Measurements from ENCODE around the gene FADS1. TPM values are rescaled to one million over a fixed set of nuclear protein-coding genes. Genes with fewer than 3 reads are reported as not detected.

FADS1 gene
- total RNA-seq, 4 donors from 2014 or later, result 2.2 to 13.8 (median 3.7) TPM

DNA sequence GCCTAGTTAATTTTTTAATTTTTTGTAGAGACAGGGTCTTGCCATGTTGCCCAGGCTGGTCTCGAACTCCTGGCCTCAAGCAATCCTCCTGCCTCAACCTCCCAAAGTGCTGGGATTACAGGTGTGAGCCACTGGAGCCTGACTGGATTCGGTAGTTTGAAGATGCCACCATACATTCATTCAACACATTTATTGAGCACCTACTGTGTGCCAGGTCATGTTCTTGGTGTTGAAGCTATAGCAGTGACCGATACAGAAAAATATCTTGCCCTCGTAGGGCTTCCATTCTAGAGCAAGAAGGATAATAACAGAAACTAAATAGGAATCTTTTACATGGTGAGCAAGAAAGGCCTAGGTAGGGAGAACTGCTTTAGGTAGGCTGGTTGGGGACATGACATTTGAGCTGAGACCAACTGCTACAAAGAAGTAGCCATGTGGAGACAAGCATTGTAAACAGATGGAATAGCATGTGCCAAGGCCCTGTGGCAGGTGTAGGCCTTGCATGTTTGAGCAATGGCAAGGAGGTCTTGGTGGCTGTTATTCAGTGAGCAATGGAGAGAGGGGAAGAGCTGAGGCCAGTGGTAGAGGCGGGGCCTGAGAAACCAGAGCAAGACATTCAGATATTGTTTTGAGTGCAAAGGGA is 66.1 kb downstream of the FADS1 start:
- intact Hi-C loops (cut with DNase I; ENCODE audit: low total_unique reads), result no loop called here
- H3K4me3 ChIP-seq, result no peak overlapping the region
- H3K27ac ChIP-seq, result no peak overlapping the region
- H3K9me3 ChIP-seq, result no peaks in the 10 kb centered on the region
- no peak for TF ChIP-seq EP300 (IDR thresholded peaks at IDR 0.05; ENCODE audit: low read depth)
- TF ChIP-seq POLR2AphosphoS5 (IDR thresholded peaks at IDR 0.05), result no peak
- TF ChIP-seq, protein P1, sequence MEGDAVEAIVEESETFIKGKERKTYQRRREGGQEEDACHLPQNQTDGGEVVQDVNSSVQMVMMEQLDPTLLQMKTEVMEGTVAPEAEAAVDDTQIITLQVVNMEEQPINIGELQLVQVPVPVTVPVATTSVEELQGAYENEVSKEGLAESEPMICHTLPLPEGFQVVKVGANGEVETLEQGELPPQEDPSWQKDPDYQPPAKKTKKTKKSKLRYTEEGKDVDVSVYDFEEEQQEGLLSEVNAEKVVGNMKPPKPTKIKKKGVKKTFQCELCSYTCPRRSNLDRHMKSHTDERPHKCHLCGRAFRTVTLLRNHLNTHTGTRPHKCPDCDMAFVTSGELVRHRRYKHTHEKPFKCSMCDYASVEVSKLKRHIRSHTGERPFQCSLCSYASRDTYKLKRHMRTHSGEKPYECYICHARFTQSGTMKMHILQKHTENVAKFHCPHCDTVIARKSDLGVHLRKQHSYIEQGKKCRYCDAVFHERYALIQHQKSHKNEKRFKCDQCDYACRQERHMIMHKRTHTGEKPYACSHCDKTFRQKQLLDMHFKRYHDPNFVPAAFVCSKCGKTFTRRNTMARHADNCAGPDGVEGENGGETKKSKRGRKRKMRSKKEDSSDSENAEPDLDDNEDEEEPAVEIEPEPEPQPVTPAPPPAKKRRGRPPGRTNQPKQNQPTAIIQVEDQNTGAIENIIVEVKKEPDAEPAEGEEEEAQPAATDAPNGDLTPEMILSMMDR (IDR thresholded peaks at IDR 0.05), result no peak
- TF ChIP-seq POLR2A (IDR thresholded peaks at IDR 0.05), result no peak
- H3K36me3 ChIP-seq, result no peaks in the 10 kb centered on the region
- peaks cover 7 to 24% (median 19%) of the 10 kb centered on the region in 4 donors for H3K4me1 ChIP-seq
- peaks cover 14% of the 10 kb centered on the region for H3K27me3 ChIP-seq
- WGBS, 2 donors (ENCODE audit: low coverage in 1 of 2), result 88 to 94% methylated on average over 5 of the region's 5 CpGs
- no peak for DNase-seq
- in situ Hi-C loops (cut with MboI; ENCODE audit: low pct_ligation_motif_present in 1 of 4, low pct_unique_long_range_greater_than_20kb in 1 of 4, low sequenced_read_pairs in 3 of 4), result no loop called here

Other genes with a start within 250 kb of the FADS1 start
- gene SYT7, start 235.9 kb downstream of the FADS1 start, total RNA-seq, result 10 to 100 TPM in 3 of 4 donors, 1 to 10 TPM in 1; 6.8 to 26.2 (median 12.8) TPM
- 10 to 100 TPM; 11.9 to 31.4 (median 17.0) TPM for gene DAGLA, start 136.6 kb downstream of the FADS1 start, total RNA-seq
- 10 to 100 TPM in 3 of 4 donors, 1 to 10 TPM in 1; 2.0 to 14.2 (median 10.7) TPM for gene MYRF, start 64.4 kb downstream of the FADS1 start, total RNA-seq
- 10 to 100 TPM in 3 of 4 donors, 1 to 10 TPM in 1; 8.2 to 34.7 (median 23.7) TPM for gene TMEM258, start 24.4 kb downstream of the FADS1 start, total RNA-seq
- gene FEN1, start 24.1 kb downstream of the FADS1 start, total RNA-seq, result 1 to 10 TPM in 3 of 4 donors, under 1 TPM in 1; 1.00 to 9.4 (median 4.5) TPM
- gene FADS2, start 11.3 kb upstream of the FADS1 start, total RNA-seq, result 10 to 100 TPM in 1 of 4 donors, 1 to 10 TPM in 3; 2.7 to 28.8 (median 3.9) TPM
- 10 to 100 TPM; 19.5 to 96.9 (median 31.6) TPM for gene FADS3, start 74.5 kb upstream of the FADS1 start, total RNA-seq
- gene RAB3IL1, start 100.6 kb upstream of the FADS1 start, total RNA-seq, result 1 to 10 TPM; 1.2 to 7.6 (median 5.9) TPM
- 1 to 10 TPM in 3 of 4 donors, under 1 TPM in 1; 0.40 to 3.7 (median 2.6) TPM for gene BEST1, start 133.3 kb upstream of the FADS1 start, total RNA-seq
- gene FTH1, start 150.6 kb upstream of the FADS1 start, total RNA-seq, result 1,000 to 10,000 TPM; 2,288 to 6,007 (median 4,694) TPM